A673 (cell line): ENCODE measurements around the gene FOXP2. TPM values are rescaled to one million over a fixed set of nuclear protein-coding genes. Genes with fewer than 3 reads are reported as not detected.

Source experiments
- BruUV-seq: library from RNA; stranded (reverse); fragments of 400-500 nt; replicated peaks from 2 replicates; lab custom pipeline; 2021; lab: Mats Ljungman, UMichigan
- CTCF ChIA-PET: fragments of 300-600 bp; sonication (Branson Sonifier 250); formaldehyde crosslinking; loops from one replicate; lab custom pipeline; 2022; ENCODE audit warnings: antibody characterized with exemption; lab: Charles Lee
- POLR2A ChIA-PET: fragments of 300-600 bp; sonication (Branson Sonifier 250); formaldehyde crosslinking; loops from one replicate; lab custom pipeline; 2022; ENCODE audit warnings: antibody characterized with exemption; ENCODE audit not compliant: low non-redundant PET; lab: Charles Lee
- DNase-seq: peaks from one replicate; pipeline ENCODE4 v3.0.0-alpha.2; 2015; ENCODE audit warnings: low spot score
- H3K27ac ChIP-seq: fragments of 200-600 bp; sonication (generic); 2 replicates; pipeline ENCODE4 v1.5.1; 2016; ENCODE audit warnings: mixed run types, low read depth, mild to moderate bottlenecking, mixed read lengths, antibody characterized with exemption, low read length; ENCODE audit not compliant: poor library complexity, severe bottlenecking
- H3K27me3 ChIP-seq: fragments of 200-600 bp; sonication (generic); replicated peaks from 2 replicates; pipeline ENCODE4 v1.6.1; 2017; ENCODE audit warnings: mixed run types, low read depth, mild to moderate bottlenecking, mixed read lengths, antibody characterized with exemption, low read length; ENCODE audit not compliant: insufficient read depth, poor library complexity
- H3K36me3 ChIP-seq: fragments of 200-600 bp; sonication (generic); 2 replicates; pipeline ENCODE4 v1.6.1; 2016; ENCODE audit warnings: mixed run types, mild to moderate bottlenecking, mixed read lengths, antibody characterized with exemption, low read length; ENCODE audit not compliant: insufficient read depth, poor library complexity, severe bottlenecking
- H3K4me1 ChIP-seq: fragments of 200-600 bp; sonication (generic); 2 replicates; pipeline ENCODE4 v1.6.1; 2017; ENCODE audit warnings: mixed run types, mild to moderate bottlenecking, mixed read lengths, antibody characterized with exemption, low read length; ENCODE audit not compliant: insufficient read depth, poor library complexity, severe bottlenecking
- H3K4me3 ChIP-seq: fragments of 200-600 bp; sonication (generic); 2 replicates; pipeline ENCODE4 v1.5.1; 2016; ENCODE audit warnings: low read depth, mixed run types, mild to moderate bottlenecking, mixed read lengths, low read length; ENCODE audit not compliant: poor library complexity, severe bottlenecking
- H3K9me3 ChIP-seq: fragments of 200-600 bp; sonication (generic); 2 replicates; pipeline ENCODE4 v1.6.1; 2016; ENCODE audit warnings: mixed run types, low read depth, mild to moderate bottlenecking, mixed read lengths, antibody characterized with exemption, low read length; ENCODE audit not compliant: poor library complexity, severe bottlenecking
- CTCF ChIP-seq: fragments of 300-800, 200-600 bp; sonication (generic); conservative IDR thresholded peaks from 2 replicates; pipeline ENCODE4 v1.5.1; 2017; ENCODE audit warnings: low read depth, mild to moderate bottlenecking, antibody characterized with exemption, low read length, moderate library complexity, mixed read lengths
- EZH2 ChIP-seq: fragments of 200-600 bp; sonication (generic); IDR thresholded peaks from 2 replicates; pipeline ENCODE4 v1.6.1; 2017; ENCODE audit warnings: borderline replicate concordance, low read depth, mild to moderate bottlenecking, mixed read lengths, antibody characterized with exemption, low read length; ENCODE audit not compliant: poor library complexity, severe bottlenecking
- intact Hi-C: fragments of 100-400 bp; cut with micrococcal nuclease; formaldehyde crosslinking; loops from one replicate; pipeline ENCODE4 v1.10.0; 2022; ENCODE audit not compliant: unreplicated experiment
- total RNA-seq: library from RNA; stranded (reverse); gene quantifications from 2 replicates; pipeline ENCODE4 v1.2.3, GENCODE V29; 2021

Gene FOXP2
- total RNA-seq, 1 experiment from 2014 or later: not detected

DNA sequence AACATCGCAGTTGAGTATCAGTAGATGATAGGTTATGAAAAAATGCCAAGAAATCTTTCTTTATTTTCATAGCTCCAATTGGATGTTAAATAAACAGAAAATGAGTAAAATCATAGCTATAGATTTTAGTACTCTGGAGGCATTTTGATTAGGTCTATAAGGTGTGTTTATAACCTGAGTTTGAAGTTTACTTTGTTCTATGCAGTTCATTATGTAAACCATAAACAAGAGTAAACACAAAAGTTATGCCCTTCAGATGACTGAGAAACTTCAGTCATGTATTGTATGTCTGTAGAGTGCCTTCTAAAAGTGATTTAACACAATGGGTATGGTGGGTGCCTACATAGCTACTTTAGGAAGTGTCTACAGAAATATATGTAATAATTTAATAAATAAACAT lies 13.6 kb downstream of the FOXP2 start:
- CTCF ChIA-PET: no interaction called here
- no peak for DNase-seq
- POLR2A ChIA-PET: no interaction called here
- H3K4me1 ChIP-seq: no peaks in the 10 kb centered on the region
- no peaks in the 10 kb centered on the region for H3K9me3 ChIP-seq
- H3K4me3 ChIP-seq: no peak overlapping the region
- peaks cover 43% of the 10 kb centered on the region for H3K27me3 ChIP-seq
- no peak overlapping the region for H3K27ac ChIP-seq
- H3K36me3 ChIP-seq: no peaks in the 10 kb centered on the region
- no peak for TF ChIP-seq CTCF
- BruUV-seq: no TSS peak
- intact Hi-C loops: loop anchor here (10.0 kb wide), 2 partner anchors 237 to 1427 kb away; no protein-coding TSS in a partner anchor

GRCh38 chr7:114431189-114431588 lies 16.6 kb downstream of the FOXP2 start:
- no peak for DNase-seq
- Histone ChIP-seq H3K9me3 (no peaks in the 10 kb centered on the region), H3K36me3 (no peaks in the 10 kb centered on the region), H3K27ac (no peak overlapping the region), H3K27me3 (peaks cover 36% of the 10 kb centered on the region), H3K4me1 (no peaks in the 10 kb centered on the region), H3K4me3 (no peak overlapping the region)
- no TSS peak for BruUV-seq
- no peak for TF ChIP-seq EZH2
- no peak for TF ChIP-seq CTCF
- ChIA-PET POLR2A (no interaction called here), CTCF (no interaction called here)
- intact Hi-C loops: no loop called here

DNA sequence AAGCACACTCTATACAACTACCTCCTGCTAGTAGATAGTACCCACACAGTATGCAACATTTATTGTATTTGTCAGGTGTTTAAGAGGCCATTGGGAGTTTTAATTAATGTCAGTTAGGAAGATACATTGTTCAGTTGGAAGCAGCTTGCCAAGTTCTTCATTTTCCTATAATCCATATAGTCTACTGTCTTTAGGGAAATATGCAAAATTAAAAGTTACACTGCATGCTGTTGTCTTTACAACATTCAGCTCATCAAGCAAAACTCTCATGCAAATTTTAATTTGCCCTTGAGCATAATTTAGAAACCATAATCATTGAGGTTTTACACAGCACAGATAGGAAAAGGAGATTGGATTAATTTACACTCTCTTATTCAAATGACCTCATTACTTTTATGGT lies 17.4 kb downstream of the FOXP2 start:
- BruUV-seq: no TSS peak
- Histone ChIP-seq H3K36me3 (no peaks in the 10 kb centered on the region), H3K27ac (no peak overlapping the region), H3K27me3 (peaks cover 36% of the 10 kb centered on the region), H3K9me3 (no peaks in the 10 kb centered on the region), H3K4me1 (no peaks in the 10 kb centered on the region), H3K4me3 (no peak overlapping the region)
- POLR2A ChIA-PET: no interaction called here
- CTCF ChIA-PET: interaction anchor here (0.6 kb wide), 1 partner anchor 348 kb away, joined by 3 read pairs; no protein-coding TSS in a partner anchor
- TF ChIP-seq EZH2: no peak
- no peak for TF ChIP-seq CTCF
- intact Hi-C loops: no loop called here
- DNase-seq: no peak
